Dendritic cell treated with granulocyte-macrophage colony-stimulating factor and Interleukin-4, amounts not matched to agents 40 ng/mL and 50 ng/mL, for 4 days (primary cell): Measurements from ENCODE around the gene SND1.
A peak's percentile ranks its signal among the peaks of the same experiment; 100 is the strongest.
"Not testable (repeated sequence)": the region's sequence is repeated elsewhere in the genome, so short reads cannot be mapped to it uniquely, and the experiment has no call there.

ENCODE experiments used
- H3K27ac Mint-ChIP-seq: one replicate; pipeline ENCODE4 v1.8.0; 2022; ENCODE audit warnings: mild to moderate bottlenecking, mixed read lengths
- H3K27me3 Mint-ChIP-seq: one replicate; pipeline ENCODE4 v1.8.0; 2022; ENCODE audit warnings: mild to moderate bottlenecking, mixed read lengths
- H3K36me3 Mint-ChIP-seq: one replicate; pipeline ENCODE4 v1.8.0; 2022; ENCODE audit warnings: low read depth, mixed read lengths
- H3K4me1 Mint-ChIP-seq: one replicate; pipeline ENCODE4 v1.8.0; 2022; ENCODE audit warnings: low read depth, mixed read lengths
- H3K4me3 Mint-ChIP-seq: one replicate; pipeline ENCODE4 v1.8.0; 2022; ENCODE audit warnings: mild to moderate bottlenecking, moderate library complexity, mixed read lengths
- H3K9me3 Mint-ChIP-seq: one replicate; pipeline ENCODE4 v1.8.0; 2022; ENCODE audit warnings: mixed read lengths
- intact Hi-C: fragments of 100-400 bp; cut with micrococcal nuclease; formaldehyde crosslinking; loops from one replicate; pipeline ENCODE4 v1.15.0; 2022

The SND1 gene

DNA sequence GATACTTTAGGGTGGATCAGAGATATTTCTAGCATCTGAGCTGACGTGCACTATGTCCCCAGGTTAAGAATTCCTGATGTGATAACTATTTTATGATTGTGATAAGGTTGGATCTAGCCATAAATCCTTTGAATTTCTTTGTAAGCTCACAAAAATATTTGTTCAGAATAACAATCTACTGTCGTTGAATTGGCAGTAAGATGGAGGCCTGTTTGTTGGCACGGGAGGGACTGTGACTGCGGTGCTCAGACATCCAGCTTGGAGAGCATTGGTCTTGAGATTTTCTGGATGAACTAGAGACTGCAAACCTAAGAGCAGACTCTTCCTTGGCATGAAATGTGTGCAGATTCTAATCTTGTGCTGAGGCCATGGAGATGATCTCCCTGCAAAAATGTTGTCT lies 248.1 kb downstream of the SND1 start:
- Mint-ChIP-seq H3K4me3 (no peak overlapping the region), H3K27ac (no peak overlapping the region), H3K36me3 (peaks cover 19% of the 10 kb centered on the region), H3K4me1 (peaks cover 42% of the 10 kb centered on the region), H3K27me3 (no peaks in the 10 kb centered on the region), H3K9me3 (no peaks in the 10 kb centered on the region)
- intact Hi-C loops = no loop called here

DNA sequence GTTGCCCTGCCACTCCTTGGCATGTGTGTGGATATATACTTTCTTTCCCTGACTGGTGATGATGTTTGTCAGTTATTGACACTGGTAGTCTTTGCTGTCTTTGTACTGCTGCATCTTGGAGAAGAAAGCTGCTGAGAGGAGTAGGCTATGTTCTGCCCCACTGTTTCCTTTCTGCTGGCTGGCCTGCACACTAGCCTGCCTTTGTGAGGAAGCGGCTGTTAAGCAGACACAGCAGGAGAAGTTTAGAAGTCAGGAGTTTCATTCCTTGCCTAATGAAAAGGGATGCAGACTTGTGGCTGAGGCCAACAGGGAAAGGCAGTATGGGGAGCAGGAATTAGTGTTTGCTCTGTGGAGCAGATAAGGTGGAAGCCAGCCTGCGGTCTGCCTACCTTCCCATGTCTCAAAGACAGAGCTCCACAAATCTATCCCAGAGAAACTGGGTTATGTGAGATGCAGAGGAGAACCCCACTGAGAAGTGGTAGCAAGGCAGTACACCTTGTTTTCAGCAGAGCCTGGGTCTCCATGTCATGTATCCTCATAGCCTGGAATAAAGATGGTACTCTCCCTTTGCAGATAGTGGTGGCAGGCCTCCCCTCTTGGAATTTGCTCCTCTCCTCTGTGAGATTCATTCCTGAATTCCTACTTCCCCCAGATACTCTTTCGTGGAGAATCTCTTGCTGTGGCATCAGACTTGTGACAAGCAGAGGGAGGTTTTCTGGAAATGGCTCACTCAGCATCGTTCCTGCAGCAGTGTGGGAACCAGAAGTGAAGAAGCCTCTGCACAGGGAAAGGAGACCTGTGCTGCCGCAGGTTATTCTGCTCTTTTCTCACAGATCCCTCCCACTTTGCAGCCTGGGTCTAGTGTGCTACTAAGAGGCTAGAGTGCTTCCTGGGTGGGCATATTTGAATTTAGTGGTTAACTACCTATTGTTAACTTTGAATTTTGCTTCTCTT lies 249.0 kb downstream of the SND1 start:
- Mint-ChIP-seq H3K36me3 (peaks cover 26% of the 10 kb centered on the region), H3K27ac (peak overlapping the region; percentile 33), H3K4me3 (no peak overlapping the region)

DNA sequence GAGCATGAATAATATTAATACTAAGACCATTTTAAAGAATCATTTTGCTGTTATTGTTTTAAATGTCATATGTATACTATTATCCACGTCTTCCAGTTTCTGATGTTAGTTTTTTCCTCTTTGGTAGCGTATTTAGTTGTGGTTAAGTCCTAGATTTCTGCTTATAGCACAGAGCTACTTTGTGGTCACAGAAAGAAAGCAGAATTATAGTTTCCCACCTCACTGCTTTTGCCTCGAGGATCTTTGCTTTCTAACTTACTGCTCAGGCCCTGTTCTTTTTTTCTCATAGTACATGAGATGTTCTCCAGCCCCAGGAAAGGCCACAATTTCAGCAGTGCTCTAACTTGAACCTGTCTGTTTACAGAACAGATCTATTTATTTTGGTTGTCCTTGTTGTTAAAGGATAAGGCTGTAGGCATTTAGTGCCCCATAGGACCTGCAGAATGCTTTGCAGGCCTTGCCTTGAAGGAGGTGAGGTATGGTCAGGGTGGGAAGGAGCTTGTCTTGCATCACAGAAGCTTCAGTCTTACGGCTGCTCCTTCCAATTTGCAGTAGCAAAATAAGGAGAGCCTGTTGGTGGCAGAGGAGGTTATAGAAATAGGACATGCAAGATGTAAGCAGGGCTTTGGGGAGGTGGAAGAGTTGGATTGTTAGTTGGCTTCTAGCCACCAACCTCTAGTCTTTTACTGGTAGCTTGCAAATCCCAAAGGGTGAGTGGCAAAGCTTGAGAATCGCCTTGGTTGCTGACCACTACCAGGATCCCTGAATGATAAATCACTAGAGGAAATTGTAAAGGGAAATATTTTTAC lies 250.1 kb downstream of the SND1 start:
- Mint-ChIP-seq H3K9me3 (no peaks in the 10 kb centered on the region), H3K27me3 (no peaks in the 10 kb centered on the region), H3K4me3 (no peak overlapping the region), H3K4me1 (peaks cover 49% of the 10 kb centered on the region), H3K36me3 (peaks cover 33% of the 10 kb centered on the region), H3K27ac (no peak overlapping the region)
- intact Hi-C loops = no loop called here

More for the DNA sequence above, 249.0 kb downstream of the SND1 start:
- Mint-ChIP-seq H3K27me3 (no peaks in the 10 kb centered on the region), H3K9me3 (no peaks in the 10 kb centered on the region), H3K4me1 (peaks cover 49% of the 10 kb centered on the region)
- intact Hi-C loops = no loop called here

DNA sequence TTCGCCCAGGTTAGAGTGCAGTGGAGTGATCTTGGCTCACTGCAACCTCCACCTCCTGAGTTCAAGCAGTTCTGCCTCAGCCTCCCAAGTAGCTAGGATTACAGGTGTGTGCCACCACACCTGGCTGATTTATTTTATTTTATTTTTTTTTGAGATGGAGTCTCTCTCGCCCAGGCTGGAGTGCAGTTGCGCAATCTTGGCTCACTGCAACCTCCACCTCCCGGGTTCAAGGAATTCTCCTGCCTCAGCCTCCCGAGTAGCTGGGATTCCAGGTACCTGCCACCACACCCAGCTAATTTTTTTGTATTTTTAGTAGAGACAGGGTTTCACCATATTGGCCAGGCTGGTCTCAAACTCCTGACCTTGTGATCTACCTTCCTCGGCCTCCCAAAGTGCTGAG lies 250.8 kb downstream of the SND1 start:
- H3K4me3 Mint-ChIP-seq, intact Hi-C loops, H3K9me3 Mint-ChIP-seq, H3K27me3 Mint-ChIP-seq, H3K27ac Mint-ChIP-seq: not testable (repeated sequence)
- Mint-ChIP-seq H3K4me1 (peaks cover 49% of the 10 kb centered on the region), H3K36me3 (peaks cover 39% of the 10 kb centered on the region)

DNA sequence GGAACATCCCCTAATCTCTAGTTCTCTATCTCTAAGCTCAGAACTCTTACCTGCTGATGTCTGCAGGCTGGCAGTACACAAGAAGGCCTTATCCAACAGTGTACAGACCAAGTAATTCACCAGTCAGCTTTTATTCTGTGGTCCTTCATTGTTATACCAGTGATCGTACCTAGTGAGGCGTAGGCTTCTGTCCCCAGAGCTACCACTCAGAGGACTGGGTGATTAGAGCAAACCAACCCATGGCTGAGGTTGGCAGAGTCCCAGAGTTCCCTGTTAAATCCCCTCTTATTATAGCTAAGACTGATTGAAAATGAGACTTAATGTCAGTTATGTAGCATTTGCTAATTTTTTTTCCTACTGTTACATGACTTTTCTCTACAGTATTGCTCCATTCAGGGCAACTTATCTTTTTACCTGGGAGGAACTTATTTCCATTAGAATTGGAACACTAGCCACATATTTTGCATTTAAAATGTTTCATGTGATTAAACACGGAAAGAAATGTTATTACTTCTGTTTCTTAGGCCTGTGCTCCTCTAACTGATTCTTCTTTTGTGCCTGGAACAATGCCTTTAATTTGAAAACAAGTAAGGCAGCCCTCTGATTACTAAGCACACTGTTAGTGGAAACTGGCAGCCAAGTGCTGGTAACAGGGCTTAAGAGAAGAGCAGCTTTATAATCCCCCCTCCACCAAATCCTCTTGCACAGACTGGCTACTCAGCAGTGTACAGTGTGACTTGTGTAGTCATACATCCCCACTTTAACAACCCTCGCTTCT lies 252.1 kb downstream of the SND1 start:
- H3K4me1 Mint-ChIP-seq = peaks cover 54% of the 10 kb centered on the region
- H3K36me3 Mint-ChIP-seq = peaks cover 47% of the 10 kb centered on the region
- no peaks in the 10 kb centered on the region for H3K9me3 Mint-ChIP-seq
- no peak overlapping the region for H3K4me3 Mint-ChIP-seq
- no peaks in the 10 kb centered on the region for H3K27me3 Mint-ChIP-seq
- intact Hi-C loops = no loop called here
- peak overlapping the region; percentile 17 for H3K27ac Mint-ChIP-seq

DNA sequence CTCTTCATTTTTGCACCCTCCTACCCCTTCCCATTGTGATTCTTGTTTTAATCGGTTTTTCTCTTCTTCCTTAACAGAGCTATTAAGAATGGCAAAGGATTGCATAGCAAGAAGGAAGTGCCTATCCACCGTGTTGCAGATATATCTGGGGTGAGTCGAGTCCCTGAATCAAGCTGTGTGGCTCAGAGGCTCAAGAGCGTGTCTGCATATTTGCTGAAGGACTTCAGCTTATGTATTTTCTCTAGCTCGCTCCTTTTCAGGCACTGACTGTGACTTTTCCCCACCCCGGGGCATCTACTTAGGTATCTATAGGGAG lies 252.6 kb downstream of the SND1 start:
- no peak overlapping the region for H3K27ac Mint-ChIP-seq
- no peak overlapping the region for H3K4me3 Mint-ChIP-seq
- H3K36me3 Mint-ChIP-seq = peaks cover 45% of the 10 kb centered on the region
- intact Hi-C loops = no loop called here
- H3K27me3 Mint-ChIP-seq = no peaks in the 10 kb centered on the region
- peaks cover 49% of the 10 kb centered on the region for H3K4me1 Mint-ChIP-seq
- no peaks in the 10 kb centered on the region for H3K9me3 Mint-ChIP-seq

DNA sequence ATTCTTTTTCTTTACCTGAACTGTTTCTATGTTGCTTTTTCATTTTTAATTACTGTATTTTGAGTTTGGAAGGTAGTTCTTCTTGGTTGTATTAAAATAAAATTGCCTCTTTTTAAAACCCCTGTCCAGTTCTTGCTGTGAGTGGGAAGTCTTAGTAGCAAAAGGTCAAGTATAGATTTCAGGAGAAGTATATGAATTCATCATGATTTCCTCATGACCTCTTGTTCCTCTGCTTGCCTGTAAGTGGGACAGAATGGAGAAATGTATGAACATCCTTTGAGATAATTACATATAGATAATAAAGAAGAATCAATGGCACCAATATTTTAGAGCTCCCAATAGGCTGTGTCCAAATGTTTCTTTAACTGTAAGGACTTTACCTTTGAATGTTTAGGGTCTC lies 253.0 kb downstream of the SND1 start:
- intact Hi-C loops = no loop called here
- Mint-ChIP-seq H3K4me3 (no peak overlapping the region), H3K27ac (no peak overlapping the region), H3K36me3 (peaks cover 42% of the 10 kb centered on the region), H3K9me3 (no peaks in the 10 kb centered on the region), H3K27me3 (no peaks in the 10 kb centered on the region), H3K4me1 (peaks cover 45% of the 10 kb centered on the region)

DNA sequence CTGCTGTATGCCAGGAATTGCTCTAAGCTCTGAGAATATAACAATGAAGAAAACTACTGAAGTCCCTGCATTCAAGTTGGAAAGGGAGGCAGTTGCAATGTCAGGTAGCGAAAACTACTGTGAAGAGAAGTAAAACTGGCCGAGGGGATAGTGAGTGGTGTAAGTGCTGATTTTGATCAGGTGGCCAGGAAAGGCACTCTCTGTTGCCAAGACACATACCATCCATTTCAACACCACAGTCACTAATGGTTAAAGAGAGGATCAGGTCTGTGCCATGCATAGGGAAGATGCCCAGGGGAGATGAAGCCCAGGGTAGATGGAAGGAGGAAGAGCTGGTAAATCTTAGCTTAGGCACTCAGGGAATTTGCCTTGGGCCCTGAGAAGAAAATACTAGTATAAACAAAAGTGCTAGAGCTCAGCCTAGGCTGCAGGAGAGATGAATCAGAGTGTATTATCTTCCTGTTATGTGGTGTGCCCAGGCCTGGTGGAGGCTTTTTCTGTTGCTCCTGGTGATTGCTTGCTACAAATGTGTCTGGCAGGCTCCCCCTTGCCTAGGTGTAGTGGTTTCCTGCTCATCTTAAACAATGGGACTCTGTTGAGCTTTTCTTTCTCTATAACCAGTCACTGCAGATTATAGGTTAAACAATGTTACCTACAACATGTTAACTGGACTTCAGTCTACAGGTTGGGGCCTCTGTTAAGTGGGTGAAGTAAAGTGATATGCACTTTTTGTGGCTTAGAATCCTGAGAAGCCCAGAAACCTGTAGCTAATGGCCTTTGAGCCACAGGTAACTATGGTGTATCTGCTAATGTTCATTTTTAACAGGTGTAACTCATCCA lies 253.7 kb downstream of the SND1 start:
- intact Hi-C loops = no loop called here
- H3K27me3 Mint-ChIP-seq = no peaks in the 10 kb centered on the region
- peaks cover 42% of the 10 kb centered on the region for H3K4me1 Mint-ChIP-seq
- peaks cover 47% of the 10 kb centered on the region for H3K36me3 Mint-ChIP-seq
- H3K9me3 Mint-ChIP-seq = no peaks in the 10 kb centered on the region
- no peak overlapping the region for H3K4me3 Mint-ChIP-seq
- H3K27ac Mint-ChIP-seq = no peak overlapping the region

DNA sequence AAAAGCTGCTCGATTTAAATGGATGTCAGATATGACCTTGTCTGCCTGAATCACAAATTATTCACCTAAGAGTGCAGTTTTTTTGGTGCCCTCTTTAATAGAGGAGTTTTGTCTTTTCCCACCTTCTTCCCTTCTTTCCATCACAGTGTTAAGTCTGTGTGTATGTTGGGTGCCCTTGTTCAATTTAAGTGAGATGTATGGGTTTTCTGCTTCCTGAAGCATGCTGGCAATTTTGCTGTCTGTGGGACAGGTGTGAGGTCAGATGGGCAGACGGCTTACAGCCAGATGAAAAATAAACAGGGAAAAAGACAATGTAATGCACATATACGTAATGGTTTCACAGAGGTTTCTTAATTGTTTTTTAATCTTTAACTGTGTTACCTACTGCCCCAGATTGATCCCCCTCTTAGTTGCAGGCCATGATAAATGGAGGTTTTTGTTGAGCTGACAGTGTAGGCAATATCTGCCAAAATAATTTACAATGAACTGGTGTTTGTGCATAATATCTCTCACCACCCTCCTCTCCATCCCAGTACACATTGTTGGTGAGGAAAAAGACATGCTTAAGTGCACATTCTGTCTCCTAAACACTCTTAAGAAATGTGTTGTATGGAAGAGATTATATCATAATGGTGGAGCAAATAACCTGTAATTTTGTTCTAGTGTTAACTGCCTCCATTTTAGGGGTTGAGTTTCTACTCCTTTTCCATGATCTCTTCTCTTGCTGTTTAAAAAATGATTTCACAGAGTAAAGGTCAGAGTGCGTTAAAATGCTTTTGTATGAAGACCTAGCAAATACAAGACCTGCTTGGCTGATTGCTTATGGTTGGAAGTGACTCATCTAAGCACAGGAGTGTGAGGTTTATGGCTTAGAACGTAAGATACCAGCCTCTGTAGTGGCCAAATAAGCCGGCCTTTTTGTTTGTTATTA lies 255.4 kb downstream of the SND1 start:
- Mint-ChIP-seq H3K4me1 (peaks cover 36% of the 10 kb centered on the region), H3K27me3 (no peaks in the 10 kb centered on the region), H3K4me3 (no peak overlapping the region), H3K36me3 (peaks cover 57% of the 10 kb centered on the region), H3K9me3 (no peaks in the 10 kb centered on the region), H3K27ac (no peak overlapping the region)
- intact Hi-C loops = no loop called here

DNA sequence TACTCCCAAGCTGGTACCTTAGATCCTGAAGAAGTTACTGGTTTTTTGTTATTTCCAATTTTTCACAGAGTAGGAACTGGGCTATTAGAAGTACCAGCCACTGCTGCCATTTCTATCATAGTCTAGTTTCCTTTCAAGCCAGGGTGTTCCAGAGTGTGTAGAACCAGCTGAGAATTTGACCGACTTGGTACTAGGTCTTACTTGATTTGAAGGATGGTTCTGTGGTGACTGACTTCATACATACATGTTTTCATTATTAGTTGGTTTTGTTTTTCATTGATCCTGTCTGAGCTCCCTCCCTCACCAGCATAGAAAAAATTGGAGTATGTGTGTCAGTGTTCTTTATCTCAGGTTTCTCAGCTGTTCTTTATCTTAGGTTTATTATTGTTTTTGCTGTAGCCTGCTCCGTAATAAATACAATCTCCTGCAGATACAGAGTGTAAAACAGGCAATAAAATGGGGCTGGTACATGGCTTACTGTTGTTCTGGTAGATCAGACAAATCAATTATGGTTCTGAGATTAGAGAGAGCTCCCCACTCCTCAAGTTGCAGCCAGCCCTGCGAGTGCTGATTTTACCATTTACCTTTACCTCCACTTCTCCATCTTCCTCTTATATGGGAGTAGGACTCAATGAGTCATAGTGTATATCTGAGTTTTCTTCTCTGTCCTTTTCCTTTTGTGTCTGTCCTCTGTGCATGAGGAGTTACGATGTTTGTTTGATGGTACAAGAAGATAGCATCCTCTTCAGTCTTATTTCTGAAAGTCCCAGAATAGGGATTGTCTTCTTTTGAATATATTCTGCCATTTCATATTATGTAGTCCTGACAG lies 256.6 kb downstream of the SND1 start:
- no peak overlapping the region for H3K27ac Mint-ChIP-seq
- no peaks in the 10 kb centered on the region for H3K27me3 Mint-ChIP-seq
- intact Hi-C loops = no loop called here
- no peak overlapping the region for H3K4me3 Mint-ChIP-seq
- peaks cover 35% of the 10 kb centered on the region for H3K4me1 Mint-ChIP-seq
- no peaks in the 10 kb centered on the region for H3K9me3 Mint-ChIP-seq
- peaks cover 57% of the 10 kb centered on the region for H3K36me3 Mint-ChIP-seq

DNA sequence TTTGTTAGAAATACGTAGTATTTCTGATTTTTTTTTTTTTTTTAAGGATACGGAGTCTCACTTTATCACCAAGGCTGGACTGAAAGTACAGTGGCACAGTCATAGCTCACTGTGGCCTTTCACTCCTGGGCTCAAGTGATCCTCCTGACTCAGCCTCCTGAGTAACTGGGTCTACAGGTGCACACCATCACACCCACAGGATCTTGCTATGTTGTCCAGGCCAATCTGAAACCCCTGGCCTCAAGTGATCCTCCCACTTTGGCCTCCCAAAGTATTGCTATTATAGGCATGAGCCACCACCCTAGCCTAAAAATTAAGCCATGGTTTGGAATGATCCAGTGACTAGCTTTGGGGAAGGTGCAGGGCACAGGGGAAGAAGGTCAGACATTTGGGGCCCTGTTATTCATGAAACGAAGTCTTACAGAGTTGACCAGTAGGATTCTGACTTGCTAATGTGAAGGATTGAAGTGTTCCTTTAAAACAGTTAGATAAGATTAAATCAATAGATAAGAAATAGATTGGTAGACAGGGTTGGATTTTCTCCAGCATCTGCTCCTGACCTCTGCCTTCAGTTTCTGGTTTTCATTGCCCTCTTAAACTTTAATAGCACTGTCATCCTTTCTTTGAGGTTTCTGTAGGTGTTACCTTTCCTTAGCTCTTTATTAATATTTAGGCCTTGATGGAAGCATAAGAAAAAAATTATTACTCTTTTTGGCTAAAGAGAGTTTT lies 257.6 kb downstream of the SND1 start:
- no peak overlapping the region for H3K27ac Mint-ChIP-seq
- no peaks in the 10 kb centered on the region for H3K9me3 Mint-ChIP-seq
- intact Hi-C loops = no loop called here
- H3K36me3 Mint-ChIP-seq = peaks cover 53% of the 10 kb centered on the region
- peaks cover 31% of the 10 kb centered on the region for H3K4me1 Mint-ChIP-seq
- H3K27me3 Mint-ChIP-seq = no peaks in the 10 kb centered on the region
- no peak overlapping the region for H3K4me3 Mint-ChIP-seq
